GM19035 (cell line): ENCODE measurements around the gene SRGAP2C.
"Not testable (repeated sequence)": the region's sequence is repeated elsewhere in the genome, so short reads cannot be mapped to it uniquely, and the experiment has no call there.

ENCODE experiments used
- ATAC-seq: cut with Tn5 transposase; IDR thresholded peaks from one replicate; pipeline ENCODE4 v1.9.1; 2021; ENCODE audit not compliant: unreplicated experiment

The SRGAP2C gene

DNA sequence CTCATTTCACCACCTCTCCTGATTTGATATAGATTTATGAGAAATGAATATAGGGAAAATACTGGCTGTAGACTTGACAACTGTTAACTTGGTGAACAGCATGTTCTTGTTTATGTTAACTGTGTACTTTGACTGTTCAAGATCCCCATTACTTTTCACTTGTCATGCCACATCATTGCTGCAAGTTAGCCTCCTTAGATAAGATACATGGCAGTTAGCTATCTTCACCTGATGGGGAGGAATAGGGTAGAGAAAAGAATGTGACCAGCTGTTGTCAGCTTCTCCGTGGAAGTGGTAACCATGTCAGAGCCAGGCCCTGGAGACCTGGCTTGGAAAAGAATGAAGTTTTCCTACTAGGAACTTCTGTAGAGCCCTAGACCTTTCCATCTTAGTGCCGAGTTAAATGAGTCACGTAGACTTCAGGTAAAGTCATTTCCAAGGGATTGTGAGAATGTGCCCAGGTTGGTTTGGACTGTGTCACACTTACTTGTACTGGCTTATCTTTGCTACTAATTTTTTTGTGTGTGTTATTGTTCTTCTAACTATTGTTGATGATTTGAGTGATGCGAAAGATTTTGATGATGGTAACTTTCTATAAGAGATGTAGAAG lies 41.6 kb downstream of the SRGAP2C start:
- ATAC-seq, result not testable (repeated sequence)

DNA sequence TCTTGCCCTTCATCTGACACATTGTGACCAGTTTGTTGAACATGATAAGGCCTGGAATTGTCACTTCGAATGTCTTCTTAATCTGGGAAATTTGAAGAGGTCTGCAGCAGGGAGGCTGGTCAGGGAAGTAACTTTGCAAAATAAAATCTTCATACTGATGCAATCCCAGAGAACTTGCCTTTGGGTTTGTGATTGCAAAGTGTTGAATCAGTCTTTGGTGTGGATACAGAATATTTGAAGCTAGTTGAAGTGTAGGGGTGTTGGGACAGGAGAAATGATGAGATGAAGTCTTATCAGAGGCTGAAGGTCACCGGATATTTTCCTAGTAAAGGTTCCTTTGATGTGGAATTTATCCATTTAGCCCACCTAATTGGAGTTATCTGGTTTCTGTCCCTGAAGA lies 42.1 kb downstream of the SRGAP2C start:
- ATAC-seq, result not testable (repeated sequence)

DNA sequence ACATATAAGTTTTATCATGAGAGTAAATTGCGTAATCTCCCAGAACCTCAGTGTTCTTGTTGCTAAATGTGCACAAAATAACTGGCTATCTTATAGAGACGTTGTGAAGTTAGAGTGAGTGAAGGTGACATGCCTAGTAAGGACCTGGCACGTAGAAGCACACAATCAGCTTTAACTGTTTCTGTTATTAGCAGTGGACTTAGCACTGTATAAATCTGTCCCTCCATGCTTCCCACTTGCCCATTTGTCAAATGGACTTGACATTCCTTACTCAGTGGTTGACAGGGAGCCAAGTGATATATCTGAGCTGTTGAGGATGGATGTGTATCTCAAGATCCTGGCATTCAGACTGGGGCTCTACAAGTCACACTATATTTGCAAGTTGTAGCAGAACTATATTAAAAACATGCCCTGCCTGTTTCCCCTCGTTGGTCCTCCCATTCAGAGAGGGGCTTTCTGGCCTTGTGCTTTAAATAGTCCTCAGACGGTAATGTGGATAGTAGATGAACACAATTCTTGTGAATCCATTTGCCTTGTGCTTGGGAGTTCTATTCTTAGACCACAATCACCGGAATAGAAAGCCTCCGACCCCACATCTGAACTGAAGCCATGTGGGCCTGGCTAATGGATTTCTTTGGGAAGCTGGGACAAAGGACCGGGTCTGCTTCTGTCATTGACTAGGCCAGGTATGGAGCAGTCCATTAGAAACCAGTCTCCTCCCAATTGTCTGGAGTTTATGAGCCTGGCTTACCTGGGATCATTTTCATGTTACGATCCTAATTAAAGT lies 43.0 kb downstream of the SRGAP2C start:
- not testable (repeated sequence) for ATAC-seq

DNA sequence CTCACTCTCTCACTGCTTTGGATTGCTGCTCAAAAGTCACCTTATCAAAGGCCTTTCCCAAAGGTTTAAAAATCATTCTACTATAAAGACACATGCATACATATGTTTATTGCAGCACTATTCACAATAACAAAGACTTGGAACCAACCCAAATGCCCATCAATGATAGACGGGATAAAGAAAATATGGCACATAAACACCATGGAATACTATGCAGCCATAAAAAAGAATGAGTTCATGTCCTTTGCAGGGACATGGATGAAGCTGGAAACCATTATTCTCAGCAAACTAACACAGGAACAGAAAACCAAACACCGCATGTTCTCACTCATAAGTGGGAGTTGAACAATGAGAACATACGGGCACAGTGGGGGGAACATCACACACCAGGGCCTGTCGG lies 45.9 kb downstream of the SRGAP2C start:
- not testable (repeated sequence) for ATAC-seq

DNA sequence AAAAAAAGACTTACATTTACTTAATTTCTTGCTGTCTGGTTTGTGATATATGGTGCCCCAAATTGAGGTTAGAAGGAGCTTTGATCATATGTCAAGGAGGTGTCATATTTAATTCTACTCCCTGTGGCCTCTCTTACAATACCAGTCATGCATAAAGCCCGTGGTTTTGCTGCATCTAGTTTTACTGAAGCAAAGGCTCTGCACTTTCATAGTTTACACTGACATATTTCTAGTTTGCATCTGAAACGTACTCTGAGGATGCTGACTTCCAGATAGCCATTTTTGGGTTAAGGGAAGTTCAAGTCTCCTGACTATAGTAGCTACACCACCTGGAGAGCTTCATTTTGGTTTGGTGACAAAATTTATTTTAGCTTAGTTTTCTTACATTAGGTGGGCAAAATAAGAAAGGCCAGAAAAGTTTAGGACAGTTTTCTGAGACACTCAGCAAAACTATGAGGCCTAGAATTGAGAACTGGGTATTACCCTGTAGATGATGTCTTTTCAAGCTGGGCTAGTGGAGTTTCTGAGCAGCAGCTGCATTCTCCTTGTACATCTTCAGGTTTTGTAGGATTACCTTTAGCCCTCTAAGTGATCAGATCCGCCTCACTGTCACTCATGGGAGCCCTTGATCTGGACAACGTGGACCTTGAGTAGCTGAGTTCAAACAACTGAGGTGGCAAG lies 47.8 kb downstream of the SRGAP2C start:
- ATAC-seq, result peak; percentile 49

DNA sequence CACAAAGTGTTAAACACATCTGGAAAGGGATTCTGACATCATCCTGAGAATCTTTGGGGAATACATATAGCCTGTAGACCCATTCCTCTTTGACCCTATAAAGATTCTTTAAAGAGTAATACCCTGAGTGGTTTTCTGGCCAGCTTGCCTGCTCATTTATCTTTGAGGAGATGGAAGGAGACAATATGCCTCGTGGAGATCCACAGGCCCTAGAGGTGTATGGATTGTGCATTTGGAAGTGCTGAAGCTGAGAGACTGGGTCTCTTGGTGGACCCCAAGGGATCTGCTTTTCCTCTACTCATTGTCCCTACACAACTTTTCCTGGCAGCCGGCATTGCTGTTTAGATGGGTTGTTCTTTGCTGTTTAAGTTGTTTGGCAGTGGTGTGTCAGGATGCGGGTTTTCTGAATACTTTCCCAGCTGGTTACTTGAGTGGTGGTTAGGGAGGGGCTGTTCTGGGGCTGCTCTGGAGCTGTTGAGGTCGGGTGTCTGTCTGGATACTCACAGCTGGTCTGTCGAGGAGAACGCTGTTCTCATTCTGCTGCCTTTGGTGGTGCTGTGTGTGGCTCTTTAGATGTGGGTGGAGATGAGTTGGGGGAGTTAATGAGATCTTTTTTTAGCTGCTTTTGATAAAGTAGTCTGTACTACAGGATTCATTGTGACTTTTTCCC lies 49.5 kb downstream of the SRGAP2C start:
- not testable (repeated sequence) for ATAC-seq

DNA sequence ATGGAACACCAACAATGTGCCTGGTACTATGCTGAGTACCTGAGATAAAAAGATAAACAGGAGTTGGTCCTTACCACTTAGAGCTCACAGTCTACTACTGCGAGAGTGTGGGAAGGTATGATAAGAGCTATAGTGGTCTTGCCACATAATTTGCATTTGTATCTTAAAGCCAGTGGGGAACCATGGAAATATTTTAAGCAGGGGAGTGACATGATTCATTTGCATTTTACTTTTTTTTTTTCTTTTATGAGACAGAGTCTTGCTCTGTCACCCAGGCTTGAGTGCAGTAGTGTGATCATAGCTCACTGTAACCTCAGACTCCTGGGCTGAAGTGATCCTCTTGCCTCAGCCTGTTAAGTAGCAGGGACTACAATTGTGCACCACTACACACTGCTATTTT lies 53.6 kb downstream of the SRGAP2C start:
- peak; percentile 79 for ATAC-seq

DNA sequence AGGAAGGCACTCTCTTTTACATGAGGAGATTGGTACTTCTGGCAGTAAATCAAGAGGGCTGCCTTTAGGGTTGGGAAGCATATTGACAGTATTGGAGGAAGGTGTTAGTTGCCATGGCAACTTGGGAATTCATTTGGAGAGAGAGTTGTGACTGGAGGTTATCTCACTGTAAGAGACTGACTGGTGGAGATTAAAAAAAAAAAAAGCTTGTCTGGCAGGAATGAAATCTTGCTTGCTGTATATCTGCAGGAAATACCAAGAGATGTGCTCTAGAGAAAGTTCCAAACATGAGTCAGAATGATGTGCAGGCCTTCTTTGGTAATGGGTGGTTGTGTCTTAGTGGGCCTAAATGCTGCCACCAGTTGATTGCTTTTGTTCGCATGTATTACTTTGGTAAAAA lies 59.1 kb downstream of the SRGAP2C start:
- ATAC-seq, result not testable (repeated sequence)

DNA sequence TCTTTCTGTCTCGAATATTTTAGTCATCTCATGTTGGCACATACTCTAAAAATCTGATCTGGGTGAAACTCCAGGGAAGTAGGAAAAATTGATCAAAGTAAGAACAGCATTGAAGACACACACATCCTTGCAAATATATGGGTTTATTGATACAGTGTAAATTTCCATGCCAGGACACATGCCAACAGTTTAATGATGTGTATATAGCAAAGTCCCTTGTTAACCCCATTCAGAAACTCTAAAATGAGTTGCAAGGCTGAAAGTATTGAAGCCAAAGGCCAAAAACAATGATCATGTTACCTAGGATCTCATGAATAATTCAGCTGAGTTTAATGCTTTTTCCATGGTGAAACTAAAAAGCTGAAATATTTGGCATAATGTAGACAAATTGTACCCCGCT lies 61.6 kb downstream of the SRGAP2C start:
- ATAC-seq, result not testable (repeated sequence)

DNA sequence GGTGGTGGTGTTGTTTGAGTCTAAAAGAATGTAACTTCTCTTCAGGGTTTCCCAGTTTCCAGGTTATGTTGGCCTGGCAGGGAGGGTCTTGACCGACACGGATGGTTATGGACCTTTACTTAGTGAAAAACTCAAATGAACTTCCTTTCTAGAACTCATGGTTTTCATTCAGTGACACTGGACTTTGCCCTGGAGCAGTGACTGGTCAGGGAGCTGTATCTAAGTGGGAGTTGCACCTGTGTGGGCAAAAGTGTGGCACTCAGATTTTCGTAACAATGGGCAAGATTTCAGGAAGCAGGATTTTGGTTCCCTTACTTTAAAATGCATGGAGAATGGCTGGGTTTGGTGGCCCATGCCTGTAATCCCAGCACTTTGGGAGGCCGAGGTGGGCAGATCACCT lies 67.9 kb downstream of the SRGAP2C start:
- ATAC-seq, result not testable (repeated sequence)

DNA sequence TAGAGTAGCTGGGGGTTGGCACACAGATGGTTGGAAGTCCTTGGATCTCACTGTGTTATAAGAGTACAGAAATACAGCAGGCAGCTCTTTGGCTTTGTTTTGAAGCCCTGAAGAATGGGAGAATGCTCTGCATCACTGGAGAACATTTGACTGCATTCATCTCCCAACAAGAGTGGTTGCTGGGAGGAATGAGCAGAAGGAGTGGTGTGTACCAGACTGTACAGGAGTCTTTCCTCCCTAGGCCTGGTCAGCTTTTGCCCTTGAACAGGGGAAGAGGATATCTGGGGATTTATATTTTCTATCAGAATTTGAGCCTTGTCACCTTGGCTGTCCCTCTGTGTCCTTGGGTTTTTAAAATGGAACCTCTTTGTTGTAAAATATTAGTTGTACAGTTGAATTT lies 69.8 kb downstream of the SRGAP2C start:
- ATAC-seq, result not testable (repeated sequence)

DNA sequence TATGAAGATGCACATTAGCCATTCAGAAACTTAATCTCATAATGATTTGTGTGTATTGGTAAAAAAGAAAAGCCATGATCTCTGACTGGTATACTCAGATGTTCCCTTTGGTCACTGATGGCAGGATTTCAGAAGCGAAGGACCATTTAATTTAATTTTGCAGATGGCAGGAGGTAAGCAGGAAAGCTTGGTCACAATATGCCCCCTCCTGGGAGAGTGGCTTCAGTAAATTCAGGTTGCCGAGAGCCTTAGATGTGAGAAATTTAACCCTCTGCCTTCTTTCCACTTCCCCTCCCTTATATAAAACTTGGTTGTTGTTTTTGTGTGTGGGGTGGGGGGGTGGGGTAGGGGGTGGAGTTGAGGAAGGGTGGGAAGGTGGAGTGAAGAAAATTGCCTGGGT lies 72.9 kb downstream of the SRGAP2C start:
- ATAC-seq, result not testable (repeated sequence)

DNA sequence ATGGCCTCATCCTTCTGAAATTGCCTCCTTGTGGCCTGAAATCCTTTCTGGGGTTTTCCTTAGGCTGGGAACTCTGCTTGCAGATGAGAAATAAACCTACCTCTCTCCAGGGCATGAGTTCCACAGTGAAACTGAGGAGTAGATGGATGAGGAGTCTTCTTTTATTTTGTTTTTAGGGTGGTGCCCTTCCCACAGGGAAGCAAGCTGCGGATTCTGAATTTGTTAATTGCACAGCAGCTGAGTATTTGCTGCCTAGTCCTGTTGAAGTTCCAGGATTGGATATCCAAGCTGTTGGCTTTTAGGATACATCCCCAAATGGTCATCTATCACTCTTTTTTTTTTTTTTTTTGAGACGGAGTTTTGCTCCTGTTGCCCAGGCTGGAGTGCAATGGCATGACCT lies 73.4 kb downstream of the SRGAP2C start:
- ATAC-seq, result not testable (repeated sequence)

DNA sequence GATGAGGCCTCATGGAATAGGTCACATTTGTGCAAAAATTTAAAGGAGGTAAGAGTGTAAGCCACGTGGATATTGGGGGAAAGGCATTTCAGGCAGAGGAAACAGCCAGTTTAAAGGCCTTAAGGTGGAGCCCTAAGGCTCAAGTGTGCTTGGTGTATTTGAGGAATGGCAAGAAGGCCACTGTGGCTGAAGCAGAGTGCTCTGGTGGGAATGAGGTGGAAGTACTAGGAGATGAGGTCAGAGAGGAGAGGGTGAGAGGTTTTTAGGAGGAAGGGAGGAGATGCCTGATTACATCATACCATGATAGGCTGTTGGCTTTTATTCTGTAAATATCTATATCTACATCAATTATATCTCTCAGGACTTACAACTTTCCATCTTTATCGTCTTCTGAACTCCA lies 75.4 kb downstream of the SRGAP2C start:
- ATAC-seq, result not testable (repeated sequence)

DNA sequence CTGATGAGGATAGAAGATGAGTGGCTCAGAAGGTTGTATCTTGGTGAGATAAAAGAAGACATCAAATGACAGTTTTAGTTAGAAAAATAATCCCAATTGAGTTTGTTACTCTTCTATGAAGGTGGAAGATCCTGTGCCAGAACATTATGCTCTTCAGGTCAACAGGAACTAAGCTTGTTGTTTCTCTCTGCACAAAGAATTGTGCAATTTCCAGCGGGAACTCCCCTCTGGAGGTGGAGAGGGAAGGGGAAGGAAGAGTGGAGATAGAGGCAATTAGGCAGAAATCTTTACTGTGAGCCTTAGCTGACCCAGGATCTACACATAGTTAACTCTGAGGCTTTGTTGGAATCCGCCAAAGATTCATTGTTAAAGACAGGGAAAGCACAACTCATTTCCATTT lies 77.4 kb downstream of the SRGAP2C start:
- not testable (repeated sequence) for ATAC-seq

DNA sequence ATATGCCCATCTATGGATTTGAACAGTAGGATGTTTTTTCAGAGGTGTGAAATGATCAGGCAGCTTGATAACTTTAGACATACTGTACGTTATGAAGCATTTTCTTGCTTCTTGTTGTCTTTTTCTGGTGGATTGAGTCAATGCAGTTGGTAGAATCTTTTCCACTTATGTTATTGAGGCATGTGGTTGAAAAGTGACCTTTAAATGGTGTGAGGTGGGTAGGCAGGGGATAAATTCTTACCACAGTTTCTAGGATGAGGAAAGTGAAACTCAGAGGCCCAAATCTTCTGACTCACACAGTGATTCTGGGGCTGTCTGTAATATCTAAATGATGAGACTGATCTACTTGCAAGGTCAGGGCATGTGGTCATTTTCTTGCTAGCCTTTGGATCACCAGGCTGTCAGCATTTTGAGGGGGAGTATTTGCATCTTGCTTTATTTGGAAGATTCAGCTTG lies 79.0 kb downstream of the SRGAP2C start:
- ATAC-seq, result not testable (repeated sequence)

DNA sequence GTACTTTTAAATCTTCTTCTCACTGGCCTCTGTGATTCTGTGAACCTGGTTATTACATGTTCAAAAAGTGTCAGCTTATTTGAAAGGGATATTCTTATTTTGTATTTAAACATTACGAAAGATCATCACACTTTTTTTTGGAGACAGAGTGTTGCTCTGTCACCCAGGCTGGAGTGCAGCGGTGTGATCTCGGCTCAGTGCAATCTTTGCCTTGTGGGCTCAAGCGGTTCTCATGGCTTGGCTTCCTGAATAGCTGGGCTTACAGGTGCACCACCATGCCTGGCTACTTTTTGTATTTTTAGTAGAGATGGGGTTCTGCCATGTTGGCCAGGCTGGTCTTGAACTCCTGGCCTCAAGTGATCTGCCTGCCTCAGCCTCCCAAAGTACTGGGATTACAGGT lies 82.3 kb downstream of the SRGAP2C start:
- not testable (repeated sequence) for ATAC-seq

DNA sequence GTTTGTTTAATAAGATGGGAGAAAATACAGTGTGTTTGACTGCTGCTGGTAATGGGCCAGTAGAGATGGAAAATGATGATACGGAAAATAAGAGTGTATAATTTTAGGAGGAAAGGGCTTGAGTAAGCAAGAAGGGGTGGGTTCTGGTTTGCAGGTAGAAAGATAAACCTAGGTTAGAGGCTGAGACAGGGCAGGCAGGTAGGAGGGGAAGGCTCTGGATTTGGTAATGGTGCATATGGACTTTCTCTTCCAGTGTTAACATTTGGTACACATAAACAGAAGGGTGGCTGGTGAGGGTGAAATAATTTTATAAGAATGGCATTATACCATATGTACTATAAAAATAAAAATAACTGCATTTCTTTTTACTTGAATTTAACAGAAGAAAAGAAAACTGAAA lies 84.5 kb downstream of the SRGAP2C start:
- ATAC-seq, result not testable (repeated sequence)

DNA sequence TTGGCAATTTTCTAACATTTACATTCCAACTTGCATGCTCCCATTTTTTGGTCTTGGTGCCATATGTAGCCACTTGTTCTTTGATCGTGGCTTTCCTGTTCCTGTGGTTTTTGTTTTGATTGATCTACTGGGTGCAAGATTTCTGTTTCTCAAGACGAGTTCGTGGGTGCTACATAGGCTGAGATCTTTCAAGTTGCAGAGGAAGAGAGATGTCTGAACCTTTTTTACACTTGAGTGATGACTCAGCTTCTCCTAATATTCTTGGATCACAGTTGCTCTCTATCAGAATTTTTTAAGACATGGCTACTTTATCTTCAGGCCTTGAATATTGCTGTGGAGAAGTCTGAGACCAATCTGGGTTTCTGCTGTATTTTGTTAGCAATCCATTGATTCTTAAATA lies 85.2 kb downstream of the SRGAP2C start:
- not testable (repeated sequence) for ATAC-seq

DNA sequence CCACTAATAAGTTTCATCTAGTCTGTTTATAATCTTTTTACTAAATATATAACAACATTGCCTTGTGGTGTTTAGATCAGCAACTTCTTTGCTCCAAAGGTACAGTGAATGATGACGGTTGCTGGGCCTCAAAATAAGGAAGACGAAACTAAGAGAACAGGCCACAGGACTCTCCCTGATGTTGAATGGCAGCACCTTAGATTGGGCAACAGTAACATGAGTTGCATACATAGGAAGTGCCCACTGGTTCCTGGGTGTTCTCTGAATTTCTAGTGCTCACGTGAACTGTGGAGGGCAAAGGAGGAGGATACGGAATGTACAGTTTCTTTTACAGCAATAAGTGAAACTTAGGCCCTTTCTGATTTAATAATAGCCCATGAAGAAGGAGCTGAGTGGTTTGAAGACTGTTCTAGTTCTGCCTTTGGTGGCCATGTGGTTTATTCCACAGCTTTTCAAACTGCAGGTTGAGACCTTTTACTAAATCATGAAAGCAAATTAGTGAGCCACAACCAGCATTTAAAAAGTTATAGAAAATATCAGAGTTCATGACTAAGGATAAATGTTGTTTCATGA lies 86.5 kb downstream of the SRGAP2C start:
- not testable (repeated sequence) for ATAC-seq

DNA sequence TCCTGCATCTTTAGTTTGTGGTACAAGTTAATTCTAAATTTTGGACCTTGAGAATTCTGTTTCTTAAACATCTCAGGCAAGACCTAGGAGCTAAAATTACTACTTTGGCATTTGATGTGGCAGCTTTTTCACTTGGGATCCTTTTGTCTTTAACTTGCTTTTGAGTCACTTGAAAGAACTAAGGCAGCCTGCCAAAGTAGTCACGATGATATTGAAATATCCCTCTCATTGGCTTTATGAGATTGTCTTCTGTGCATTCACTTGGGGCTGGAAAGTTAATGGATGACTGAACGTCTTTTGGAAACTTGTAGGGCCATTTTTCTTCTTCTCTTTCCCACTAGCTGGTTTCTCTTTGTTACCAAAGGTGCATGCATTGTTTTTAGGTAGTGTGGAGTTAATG lies 90.7 kb downstream of the SRGAP2C start:
- ATAC-seq, result not testable (repeated sequence)
